GM12891 (cell line): ENCODE results near the gene NOX5.

ENCODE experiments used
- PAX5 ChIP-seq: IDR thresholded peaks from 2 replicates; pipeline ENCODE4 v1.6.1; 2011; ENCODE audit warnings: low read length, moderate library complexity, mild to moderate bottlenecking; ENCODE audit not compliant: insufficient read depth, severe bottlenecking
- POLR2A ChIP-seq: IDR thresholded peaks from 2 replicates; pipeline ENCODE4 v1.6.1; 2011; ENCODE audit warnings: low read depth, low read length, control low read depth
- POLR2AphosphoS5 ChIP-seq: IDR thresholded peaks from 2 replicates; pipeline ENCODE4 v1.6.1; 2011; ENCODE audit warnings: low read depth, low read length, control low read depth
- POU2F2 ChIP-seq: IDR thresholded peaks from 2 replicates; pipeline ENCODE4 v1.6.1; 2011; ENCODE audit warnings: low read depth, mild to moderate bottlenecking, control low read depth, low read length, moderate library complexity
- SPI1 ChIP-seq: IDR thresholded peaks from 2 replicates; pipeline ENCODE4 v1.6.1; 2011; ENCODE audit warnings: low read depth, low read length, control low read depth
- TAF1 ChIP-seq: IDR thresholded peaks from 2 replicates; pipeline ENCODE4 v1.6.1; 2011; ENCODE audit warnings: low read depth, low read length, control low read depth

GRCh38 chr15:69035205-69035917 lies 20.9 kb downstream of the NOX5 start:
- TF ChIP-seq POLR2AphosphoS5 = no peak
- no peak for TF ChIP-seq POLR2A
- no peak for TF ChIP-seq TAF1
- no peak for TF ChIP-seq SPI1
- no peak for TF ChIP-seq PAX5
- TF ChIP-seq POU2F2 = no peak
